Lung (tissue), 13 donors: ENCODE data around the gene SCN5A. TPM values are rescaled to one million over a fixed set of nuclear protein-coding genes. Genes with fewer than 3 reads are reported as not detected.
A peak's percentile ranks its signal among the peaks of the same experiment; 100 is the strongest.

Experiments used
- ATAC-seq: fragments of 200-7000 bp; cut with Tn5 transposase; one replicate; pipeline ENCODE4 v1.9.1; 2020; ENCODE audit warnings: moderate number of reproducible peaks; ENCODE audit not compliant: insufficient read depth, low FRiP score
- DNase-seq, 3 donors: peaks; one replicate each; pipeline ENCODE4 v3.0.0-alpha.2; 2013 to 2017
- H3K27ac ChIP-seq, 2 donors: one replicate each; pipeline ENCODE4 v1.5.1; 2013; ENCODE audit warnings: mild to moderate bottlenecking in 2 of 2, moderate library complexity in 2 of 2, control low read depth in 1 of 2, inconsistent platforms in 1 of 2, low read depth in 1 of 2, low read length in 1 of 2
- H3K27me3 ChIP-seq, 3 donors: one replicate each; pipeline ENCODE4 v1.5.1; 2013; ENCODE audit warnings: low read length in 2 of 3; ENCODE audit not compliant: control insufficient read depth in 3 of 3, insufficient read depth in 3 of 3
- H3K36me3 ChIP-seq, 4 donors: one replicate each; pipeline ENCODE4 v1.5.1; 2013; ENCODE audit warnings: low read length in 4 of 4, mild to moderate bottlenecking in 1 of 4, moderate library complexity in 1 of 4; ENCODE audit not compliant: control insufficient read depth in 4 of 4, insufficient read depth in 4 of 4
- H3K4me1 ChIP-seq, 5 donors: one replicate each; pipeline ENCODE4 v1.5.1; 2013; ENCODE audit warnings: low read length in 5 of 5, mild to moderate bottlenecking in 2 of 5, moderate library complexity in 1 of 5; ENCODE audit not compliant: control insufficient read depth in 5 of 5, insufficient read depth in 5 of 5
- H3K4me3 ChIP-seq: one replicate; pipeline ENCODE4 v1.5.1; 2013; ENCODE audit warnings: mild to moderate bottlenecking, control low read depth, moderate library complexity
- H3K9ac ChIP-seq, 2 donors: one replicate each; pipeline ENCODE4 v1.5.1; 2013; ENCODE audit warnings: low read length in 2 of 2, control low read depth in 1 of 2; ENCODE audit not compliant: insufficient read depth in 1 of 2
- H3K9me3 ChIP-seq, 4 donors: one replicate each; pipeline ENCODE4 v1.5.1; 2013; ENCODE audit warnings: low read length in 3 of 4, mild to moderate bottlenecking in 1 of 4, moderate library complexity in 1 of 4; ENCODE audit not compliant: control insufficient read depth in 4 of 4, insufficient read depth in 3 of 4
- CTCF ChIP-seq: IDR thresholded peaks from 2 replicates; pipeline ENCODE4 v1.5.1; 2012; ENCODE audit warnings: mild to moderate bottlenecking; ENCODE audit errors: control extremely low read depth, extremely low read depth
- WGBS, 2 donors: extraction: QIAGEN DNeasy Blood & Tissue Kit; methylation state at CpG; one replicate each; pipeline ENCODE4 v1.1.7; 2013; 5-methylcytosine and 5-hydroxymethylcytosine counted together
- polyA plus RNA-seq, 2 donors: library from polyadenylated mRNA; stranded (reverse); fragments of 200-250 nt; gene quantifications; one replicate each; pipeline ENCODE4 v1.2.1, GENCODE V29; 2013
- small RNA-seq: library from RNA; depleted of rRNA; stranded (forward); fragments of <200 nt; gene quantifications from one replicate; pipeline ENCODE3, GENCODE V24; 2014; ENCODE audit warnings: low replicate concordance
- total RNA-seq, 2 donors: library from RNA; depleted of rRNA in 1 of 2; stranded (reverse); fragments of >200 nt in 1 of 2; gene quantifications; one replicate each; pipeline ENCODE4 v1.2.1, GENCODE V29; 2014 to 2021
- donor health status: control.
- donor health status: control.
- donor health status: Bipolar disorder and iron deficiency.
- donor health status: healthy.
- donor health status: DM: yes; HTN: yes; CAD: no.

SCN5A gene
- total and polyA plus RNA-seq, 4 donors, result 0.02 to 2.5 (median 0.37) TPM

- ATAC-seq, result no peak
- TF ChIP-seq CTCF, result no peak
- H3K36me3 ChIP-seq, result peaks cover 4 to 16% (median 8%) of the 10 kb centered on the region in 4 donors
- H3K27me3 ChIP-seq, result no peaks in the 10 kb centered on the region
- 59 to 71% methylated on average over 2 of the region's 2 CpGs for WGBS, 2 donors
- H3K27ac ChIP-seq, result peak overlapping the region in 1 of 2 donors; percentile 71
- peaks cover 0 to 7% (median 0%) of the 10 kb centered on the region in 5 donors for H3K4me1 ChIP-seq
- DNase-seq, result no peak
- no peaks in the 10 kb centered on the region for H3K9me3 ChIP-seq
- H3K9ac ChIP-seq, result no peak overlapping the region
- no peak overlapping the region for H3K4me3 ChIP-seq
Observed at GRCh38 chr3:38500688-38501417, 148.6 kb downstream of the SCN5A start.

Small RNA genes within 50 kb of the gene (small RNA-seq; reads per million reads assigned to genes)
- not detected for gene RF00019

Other genes with a start within 250 kb of the SCN5A start
- gene ACVR2B, start 195.8 kb downstream of the SCN5A start, total RNA-seq, result 10 to 100 TPM in 1 of 2 donors, 1 to 10 TPM in 1; 5.9 to 16.0 TPM
- gene ACVR2B, start 195.8 kb downstream of the SCN5A start, polyA plus RNA-seq, result 1 to 10 TPM in 1 of 2 donors, under 1 TPM in 1; 0.80 to 1.2 TPM
- gene EXOG, start 153.3 kb downstream of the SCN5A start, total RNA-seq, result 10 to 100 TPM; 14.0 to 16.5 TPM
- gene EXOG, start 153.3 kb downstream of the SCN5A start, polyA plus RNA-seq, result 1 to 10 TPM; 3.1 to 8.3 TPM
- not detected for gene SCN10A, start 166.5 kb upstream of the SCN5A start, total RNA-seq
- gene SCN10A, start 166.5 kb upstream of the SCN5A start, polyA plus RNA-seq, result not detected